Posterior cingulate gyrus (tissue), 11 donors: Measurements from ENCODE around the gene JADE3.
A peak's percentile ranks its signal among the peaks of the same experiment; 100 is the strongest.

Source experiments
- DNase-seq, 10 donors: peaks; one replicate each; pipeline versions ENCODE4 v3.0.0 to v3.0.0-alpha.2; 2020 to 2021; ENCODE audit warnings: mixed read lengths in 3 of 10
- intact Hi-C: fragments of 100-400 bp; cut with DNase I; formaldehyde crosslinking; loops from one replicate; pipeline ENCODE4 v1.15.1; 2023

Gene JADE3

GRCh38 chrX:46991664-46992063 is 79.4 kb downstream of the JADE3 start:
- DNase-seq = no peak
- intact Hi-C loops = loop anchor here (10.0 kb wide), 1 partner anchor 77 kb away; the partner anchor contains the start of gene JADE3

DNA sequence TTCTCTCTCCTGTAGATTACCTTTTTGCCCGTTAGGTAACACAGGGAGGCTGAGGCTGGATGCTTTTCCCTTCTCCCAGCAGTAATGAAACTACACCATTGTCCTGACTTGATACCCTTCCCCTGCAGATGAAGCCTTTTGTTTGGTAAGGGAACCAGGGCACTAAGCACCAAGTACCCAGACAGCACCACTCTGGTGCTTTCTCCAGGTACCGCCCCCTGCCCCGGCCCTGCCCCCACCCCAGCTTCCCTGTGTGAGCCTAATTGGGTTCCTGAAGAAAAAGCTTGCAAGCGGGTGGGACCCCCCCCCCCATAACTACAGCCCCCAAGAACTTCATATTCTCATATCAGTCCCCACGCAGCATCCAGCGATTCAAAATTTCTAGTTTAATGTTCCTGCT is 79.8 kb downstream of the JADE3 start:
- intact Hi-C loops = loop anchor here (10.0 kb wide), 1 partner anchor 77 kb away; the partner anchor contains the start of gene JADE3
- no peak for DNase-seq

DNA sequence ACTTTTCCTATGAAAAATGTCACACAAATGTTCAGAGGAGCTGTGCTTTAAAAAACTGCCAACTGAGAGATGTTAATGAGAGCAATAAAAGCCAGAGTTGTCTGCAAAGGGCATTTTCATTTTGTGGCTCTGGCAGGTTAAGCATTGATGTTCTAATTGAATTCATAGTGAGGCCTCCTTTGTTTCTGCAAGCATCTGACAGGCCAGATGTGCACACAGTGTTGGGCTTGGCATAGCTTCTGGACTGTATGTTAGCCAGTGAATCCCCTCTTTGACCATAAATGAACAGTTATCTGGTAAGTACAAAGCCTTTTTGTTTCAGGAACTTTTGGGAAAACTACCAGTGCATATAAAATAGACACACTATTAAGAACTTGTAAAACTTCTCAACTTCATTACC is 81.9 kb downstream of the JADE3 start:
- peak in 5 of 10 donors; percentile 8 to 77 (median 37) for DNase-seq
- intact Hi-C loops = loop anchor here (10.0 kb wide), 1 partner anchor 79 kb away; the partner anchor contains the start of gene JADE3

DNA sequence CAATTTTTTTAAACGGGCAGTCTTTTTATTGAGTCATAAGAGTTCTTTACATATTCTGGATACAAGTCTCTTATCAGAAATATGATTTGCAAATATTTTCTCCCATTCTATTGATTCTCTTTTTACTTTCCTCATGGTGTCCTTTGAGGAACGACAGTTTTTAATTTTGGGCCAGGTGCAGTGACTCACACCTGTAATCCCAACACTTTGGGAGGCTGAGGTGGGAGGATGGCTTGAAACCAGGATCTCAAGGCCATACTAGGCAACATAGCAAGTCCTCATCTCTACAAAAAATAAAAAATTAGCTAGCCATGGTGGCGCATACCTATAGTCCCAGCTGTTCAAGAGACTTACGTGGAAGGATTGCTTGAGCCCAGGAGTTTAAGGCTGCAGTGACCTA is 99.9 kb downstream of the JADE3 start:
- intact Hi-C loops = no loop called here
- DNase-seq = no peak

- intact Hi-C loops = no loop called here
Measured at GRCh38 chrX:47026198-47026597, 114.0 kb downstream of the JADE3 start.

DNA sequence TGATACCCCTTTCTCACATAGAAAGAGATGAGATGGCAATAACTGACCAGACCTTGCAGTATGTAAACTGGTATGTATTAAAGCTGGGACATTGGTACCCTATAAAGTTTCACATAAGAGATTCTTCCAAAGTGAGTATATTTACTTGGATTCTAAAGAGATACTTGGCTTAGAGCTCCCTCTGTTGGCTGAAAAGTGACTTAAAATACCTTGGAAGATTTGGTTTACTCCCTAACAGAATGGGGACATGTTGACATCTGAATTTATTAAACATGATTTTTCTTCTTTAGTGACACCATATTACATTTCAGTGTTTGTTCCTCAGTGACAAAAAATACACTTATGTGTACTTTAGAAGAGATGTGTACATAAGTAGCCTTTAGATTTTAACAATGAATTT is 118.1 kb downstream of the JADE3 start:
- DNase-seq = no peak
- intact Hi-C loops = loop anchor here (2.0 kb wide), 1 partner anchor 128 kb away; no protein-coding TSS in a partner anchor

More at GRCh38 chrX:47026198-47026597, 114.0 kb downstream of the JADE3 start:
- DNase-seq = no peak

DNA sequence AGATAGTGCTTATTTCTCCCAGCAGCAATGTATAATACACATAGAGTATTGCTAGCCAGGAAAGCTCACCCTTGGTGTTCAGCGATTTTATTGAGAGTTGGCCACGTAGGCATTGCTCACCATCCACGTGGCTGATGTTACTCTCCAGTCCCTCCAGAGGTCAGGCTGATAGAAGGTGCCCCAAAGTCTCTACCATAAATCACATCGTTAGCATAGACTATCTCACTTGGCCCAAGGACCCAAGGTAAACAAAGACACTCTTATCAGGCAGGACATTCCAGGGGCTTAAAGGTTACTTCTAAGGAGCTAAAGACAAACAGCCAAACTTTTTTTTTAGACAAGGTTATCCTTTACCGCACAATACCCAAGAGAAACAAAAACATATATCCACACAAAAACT is 135.8 kb downstream of the JADE3 start:
- intact Hi-C loops = no loop called here
- DNase-seq = no peak

DNA sequence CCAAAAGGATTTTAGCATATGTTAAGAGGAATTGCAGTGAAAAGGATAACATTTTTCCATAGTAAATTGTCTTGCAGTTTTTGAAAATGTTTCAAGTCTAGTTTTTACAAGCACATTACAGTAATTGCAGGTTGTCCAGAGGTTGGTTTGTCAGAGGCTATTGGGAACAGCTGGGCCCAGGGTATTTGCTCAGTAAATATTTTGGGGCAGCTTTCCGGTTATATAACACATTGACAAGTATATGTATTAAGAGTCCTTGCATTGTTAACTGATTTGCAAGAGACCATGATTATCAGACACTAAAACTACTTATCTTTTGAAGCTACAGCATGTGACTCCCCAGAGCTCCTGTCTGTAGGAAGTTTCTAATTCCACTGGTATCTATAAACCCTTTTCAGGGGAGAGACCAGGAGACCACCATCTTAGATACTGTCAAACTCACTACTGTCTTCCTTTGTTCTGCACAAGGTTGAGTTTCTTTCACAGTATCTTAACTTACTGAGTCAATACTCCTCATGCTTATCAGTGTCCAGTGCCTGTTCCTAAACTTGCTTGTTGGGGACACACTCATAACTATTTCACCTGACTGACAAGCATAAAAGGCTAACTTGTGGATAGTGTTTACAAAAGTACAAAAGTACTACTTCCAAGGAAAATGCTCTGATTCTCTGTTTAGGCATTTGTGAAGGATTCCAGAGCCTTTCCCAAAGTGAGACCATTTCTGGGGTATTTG is 147.1 kb downstream of the JADE3 start:
- DNase-seq = no peak
- intact Hi-C loops = no loop called here

- intact Hi-C loops = no loop called here
- DNase-seq = no peak
Measured at GRCh38 chrX:47060708-47061107, 148.5 kb downstream of the JADE3 start.

DNA sequence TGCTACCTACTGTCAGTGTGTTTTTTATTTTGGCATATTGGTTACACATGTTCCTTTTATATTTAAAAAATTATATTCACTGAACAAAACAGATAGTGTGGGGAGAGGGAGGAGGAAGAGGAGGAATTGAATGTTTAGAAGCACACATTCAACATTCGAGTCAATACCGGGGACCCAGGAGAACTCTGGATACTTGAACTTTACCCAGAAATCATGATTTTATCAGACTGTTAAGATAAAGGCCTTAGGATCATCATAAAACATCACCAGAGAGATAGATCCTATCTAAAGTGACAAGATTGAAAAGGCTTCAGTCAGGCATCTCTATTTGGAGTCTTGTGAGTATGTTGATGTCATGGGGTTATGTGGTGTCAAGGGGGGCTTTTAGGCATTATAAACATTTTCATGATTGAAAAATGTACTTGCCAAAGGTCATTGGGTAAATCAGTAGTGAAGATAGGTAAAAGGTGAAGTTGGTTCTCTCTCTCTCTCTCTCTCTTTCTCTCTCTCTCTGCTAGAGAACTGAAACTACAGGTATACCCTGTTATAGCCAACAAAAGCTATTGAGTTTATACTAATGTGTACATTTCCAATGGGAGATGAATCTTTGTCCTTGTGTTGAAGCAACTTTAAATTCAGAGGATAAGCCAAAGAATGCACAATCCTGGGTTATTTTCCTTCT is 149.2 kb downstream of the JADE3 start:
- no peak for DNase-seq
- intact Hi-C loops = no loop called here

GRCh38 chrX:47063179-47063578 is 151.0 kb downstream of the JADE3 start:
- no peak for DNase-seq
- intact Hi-C loops = no loop called here

DNA sequence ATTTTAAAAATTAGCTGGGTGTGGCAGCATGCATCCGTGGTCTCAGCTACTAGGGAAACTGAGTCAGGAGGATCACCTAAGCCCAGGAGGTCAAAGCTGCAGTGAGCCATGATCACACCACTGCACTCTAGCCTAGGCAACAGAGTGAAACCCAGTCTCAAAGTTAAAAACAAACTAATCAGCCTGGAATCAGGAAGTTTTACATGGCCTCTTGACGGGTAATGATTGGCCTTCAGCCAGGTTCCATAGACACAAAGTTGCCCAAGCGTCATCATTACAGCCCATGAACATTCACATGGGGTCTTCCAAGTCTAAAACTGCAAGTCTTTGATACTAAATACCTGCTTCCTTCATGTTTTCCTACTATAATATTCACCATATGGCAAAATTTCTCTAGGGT is 156.0 kb downstream of the JADE3 start:
- DNase-seq = no peak
- intact Hi-C loops = no loop called here

GRCh38 chrX:47068720-47069119 is 156.5 kb downstream of the JADE3 start:
- intact Hi-C loops = no loop called here

DNA sequence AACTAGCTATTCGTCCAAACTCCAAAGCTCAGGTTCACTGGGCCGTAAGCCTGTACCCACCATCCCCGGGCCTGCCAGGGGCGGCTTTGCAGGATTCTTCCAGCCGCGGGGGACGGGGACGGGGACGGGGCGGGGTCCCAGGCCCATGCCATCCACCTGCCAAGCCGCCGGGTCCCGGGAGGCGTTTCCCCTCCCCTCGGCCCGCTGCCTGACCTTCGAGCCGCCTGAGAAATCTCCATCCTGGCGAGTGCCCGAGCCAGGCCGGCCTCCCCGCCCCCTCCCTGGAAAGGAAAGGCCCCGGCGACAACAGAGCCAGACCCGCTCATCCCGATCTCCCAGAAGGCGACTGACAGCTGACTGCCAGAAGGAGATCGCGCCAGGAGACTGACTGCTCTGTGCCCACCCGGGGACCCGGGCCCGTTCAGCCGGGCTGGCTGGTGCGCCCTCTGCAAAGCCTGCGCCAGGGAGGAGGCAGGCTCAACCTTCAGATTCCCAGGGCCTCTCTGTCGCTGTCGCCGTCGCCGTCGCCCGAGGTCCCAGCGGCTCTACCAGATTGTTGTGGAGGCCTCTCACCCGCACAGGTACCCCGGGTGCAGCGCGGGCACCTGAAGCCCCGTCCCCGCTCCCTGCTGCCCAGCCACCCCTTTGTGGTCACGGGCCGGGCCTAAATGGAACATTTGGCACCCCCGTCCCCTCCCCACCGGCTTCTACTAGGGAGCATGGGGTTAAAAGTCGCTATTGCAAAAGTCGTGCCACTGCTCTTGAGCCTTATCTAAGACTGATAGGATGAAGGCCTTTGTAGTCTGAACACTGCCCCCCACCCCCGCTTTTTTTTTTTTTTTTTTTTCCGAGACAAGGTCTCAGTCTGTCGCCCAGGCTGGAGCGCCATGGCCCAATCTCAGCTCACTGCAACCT is 166.2 kb downstream of the JADE3 start, which contains the start of gene RGN:
RGN (plus strand) TSS at position 315 of the 915 bp plus-strand sequence. CDS start 2,702 bp downstream, outside the sequence.
- intact Hi-C loops = no loop called here
- peak in 8 of 10 donors; percentile 4 to 85 (median 29) for DNase-seq

More at GRCh38 chrX:47068720-47069119, 156.5 kb downstream of the JADE3 start:
- no peak for DNase-seq

GRCh38 chrX:47080215-47080914 is 168.1 kb downstream of the JADE3 start:
- intact Hi-C loops = no loop called here
- DNase-seq = no peak

GRCh38 chrX:47080915-47081236 is 168.7 kb downstream of the JADE3 start:
- no peak for DNase-seq
- intact Hi-C loops = no loop called here

GRCh38 chrX:47091149-47091775 is 179.0 kb downstream of the JADE3 start:
- no peak for DNase-seq
- intact Hi-C loops = loop anchor here (5.0 kb wide), 2 partner anchors 189 to 294 kb away; no protein-coding TSS in a partner anchor

- intact Hi-C loops = loop anchor here (2.0 to 5.0 kb wide), 3 partner anchors 191 to 334 kb away; partner anchors contain the start of gene SLC9A7
- peak in 1 of 10 donors; percentile 10 for DNase-seq
Measured at GRCh38 chrX:47093248-47093647, 181.0 kb downstream of the JADE3 start.

- intact Hi-C loops = loop anchor here (2.0 to 5.0 kb wide), 3 partner anchors 192 to 335 kb away; partner anchors contain the start of gene SLC9A7
Measured at GRCh38 chrX:47093860-47094259, 181.6 kb downstream of the JADE3 start.

More at GRCh38 chrX:47093860-47094259, 181.6 kb downstream of the JADE3 start:
- no peak for DNase-seq
